Osteocyte (in vitro differentiated cells): Measurements from ENCODE around the gene ARRDC5. TPM values are rescaled to one million over a fixed set of nuclear protein-coding genes. Genes with fewer than 3 reads are reported as not detected.
"Not testable (repeated sequence)": the region's sequence is repeated elsewhere in the genome, so short reads cannot be mapped to it uniquely, and the experiment has no call there.

Experiments used
- DNase-seq: peaks from one replicate; pipeline ENCODE4 v3.0.0; 2021; ENCODE audit warnings: mixed read lengths; ENCODE audit not compliant: unreplicated experiment; ENCODE audit errors: extremely low spot score
- H3K27ac Mint-ChIP-seq: one replicate; pipeline ENCODE4 v1.8.0; 2021; ENCODE audit warnings: mild to moderate bottlenecking, mixed read lengths; ENCODE audit not compliant: unreplicated experiment
- H3K27me3 Mint-ChIP-seq: one replicate; pipeline ENCODE4 v1.8.0; 2021; ENCODE audit warnings: mixed read lengths; ENCODE audit not compliant: unreplicated experiment
- H3K36me3 Mint-ChIP-seq: one replicate; pipeline ENCODE4 v1.8.0; 2021; ENCODE audit warnings: mixed read lengths; ENCODE audit not compliant: unreplicated experiment
- H3K4me1 Mint-ChIP-seq: one replicate; pipeline ENCODE4 v1.8.0; 2021; ENCODE audit warnings: mixed read lengths; ENCODE audit not compliant: unreplicated experiment
- H3K4me3 Mint-ChIP-seq: one replicate; pipeline ENCODE4 v1.8.0; 2021; ENCODE audit warnings: mild to moderate bottlenecking, moderate library complexity, mixed read lengths; ENCODE audit not compliant: unreplicated experiment
- H3K9me3 Mint-ChIP-seq: one replicate; pipeline ENCODE4 v1.8.0; 2021; ENCODE audit warnings: mixed read lengths; ENCODE audit not compliant: unreplicated experiment
- long read RNA-seq: library from polyadenylated mRNA; unstranded; transcript quantifications from one replicate; pipeline ENCODE4 v2.0.0, GENCODE V29; 2021
- total RNA-seq: library from RNA; stranded (reverse); gene quantifications from 2 replicates; pipeline ENCODE4 v1.2.1, GENCODE V29; 2021
- TF ChIP-seq, protein P1 (sequence below): fragments of 200-600 bp; sonication (generic); IDR thresholded peaks from 2 replicates; pipeline ENCODE4 v1.5.0; 2021; ENCODE audit warnings: antibody characterized with exemption, mild to moderate bottlenecking, moderate library complexity

ARRDC5 gene
- not detected in 2 replicates for total RNA-seq
- long read RNA-seq, result 0 reads

DNA sequence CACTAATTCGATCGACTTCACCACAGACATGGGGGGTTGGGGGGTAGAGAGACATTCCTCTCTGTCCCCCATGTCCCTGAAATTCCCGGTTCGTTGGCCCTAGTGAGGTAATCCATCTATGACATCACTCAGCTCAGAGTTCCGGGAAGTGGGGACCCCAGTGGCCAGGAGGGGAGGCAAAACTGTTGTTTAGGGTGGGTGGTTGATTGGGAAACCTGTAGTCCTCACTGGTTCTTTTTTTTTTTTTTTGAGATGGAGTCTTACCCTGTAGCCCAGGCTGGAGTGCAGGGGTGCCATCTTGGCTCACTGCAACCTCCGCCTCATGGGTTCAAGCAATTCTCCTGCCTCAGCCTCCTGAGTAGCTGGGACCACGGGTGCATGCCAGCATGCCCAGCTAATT lies at the start of gene ARRDC5:
Gene ARRDC5 (minus strand): TSS at position 101 of the 400 bp plus-strand sequence. CDS start 71 bp downstream, at position 30.
- H3K36me3 Mint-ChIP-seq, result no peaks in the 10 kb centered on the region
- H3K4me3 Mint-ChIP-seq, result no peak within 1 kb of the TSS
- H3K9me3 Mint-ChIP-seq, result no peaks in the 10 kb centered on the region
- DNase-seq, result no peak
- no peaks in the 10 kb centered on the region for H3K27me3 Mint-ChIP-seq
- H3K27ac Mint-ChIP-seq, result no peak within 1 kb of the TSS
- TF ChIP-seq, protein P1, sequence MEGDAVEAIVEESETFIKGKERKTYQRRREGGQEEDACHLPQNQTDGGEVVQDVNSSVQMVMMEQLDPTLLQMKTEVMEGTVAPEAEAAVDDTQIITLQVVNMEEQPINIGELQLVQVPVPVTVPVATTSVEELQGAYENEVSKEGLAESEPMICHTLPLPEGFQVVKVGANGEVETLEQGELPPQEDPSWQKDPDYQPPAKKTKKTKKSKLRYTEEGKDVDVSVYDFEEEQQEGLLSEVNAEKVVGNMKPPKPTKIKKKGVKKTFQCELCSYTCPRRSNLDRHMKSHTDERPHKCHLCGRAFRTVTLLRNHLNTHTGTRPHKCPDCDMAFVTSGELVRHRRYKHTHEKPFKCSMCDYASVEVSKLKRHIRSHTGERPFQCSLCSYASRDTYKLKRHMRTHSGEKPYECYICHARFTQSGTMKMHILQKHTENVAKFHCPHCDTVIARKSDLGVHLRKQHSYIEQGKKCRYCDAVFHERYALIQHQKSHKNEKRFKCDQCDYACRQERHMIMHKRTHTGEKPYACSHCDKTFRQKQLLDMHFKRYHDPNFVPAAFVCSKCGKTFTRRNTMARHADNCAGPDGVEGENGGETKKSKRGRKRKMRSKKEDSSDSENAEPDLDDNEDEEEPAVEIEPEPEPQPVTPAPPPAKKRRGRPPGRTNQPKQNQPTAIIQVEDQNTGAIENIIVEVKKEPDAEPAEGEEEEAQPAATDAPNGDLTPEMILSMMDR, result no peak
- H3K4me1 Mint-ChIP-seq, result no peaks in the 10 kb centered on the region

DNA sequence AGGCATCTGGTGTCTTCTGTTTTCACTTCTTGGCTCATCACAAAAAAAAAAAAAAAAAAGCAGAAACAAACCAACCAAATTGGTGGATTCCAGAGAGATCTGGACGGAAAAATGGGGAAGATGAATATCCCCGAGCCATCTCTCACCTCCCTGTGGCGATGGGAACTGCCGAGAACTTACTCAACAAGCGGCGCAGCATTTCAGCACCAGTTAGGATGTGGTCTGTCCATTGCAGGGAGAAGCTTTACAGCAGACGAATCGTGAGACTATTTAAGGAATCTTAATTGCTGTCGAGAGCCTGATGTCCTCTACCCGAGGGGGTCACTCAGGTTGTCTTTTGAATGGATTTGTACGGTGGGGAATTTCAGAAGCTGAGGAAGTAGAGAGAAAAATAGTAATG lies 49.0 kb upstream of the ARRDC5 start:
- Mint-ChIP-seq H3K36me3 (peaks cover 19% of the 10 kb centered on the region), H3K27me3 (no peaks in the 10 kb centered on the region), H3K4me1 (peaks cover 3% of the 10 kb centered on the region), H3K4me3 (no peak overlapping the region), H3K9me3 (no peaks in the 10 kb centered on the region), H3K27ac (no peak overlapping the region)
- DNase-seq, result no peak
- TF ChIP-seq, protein P1, result no peak

DNA sequence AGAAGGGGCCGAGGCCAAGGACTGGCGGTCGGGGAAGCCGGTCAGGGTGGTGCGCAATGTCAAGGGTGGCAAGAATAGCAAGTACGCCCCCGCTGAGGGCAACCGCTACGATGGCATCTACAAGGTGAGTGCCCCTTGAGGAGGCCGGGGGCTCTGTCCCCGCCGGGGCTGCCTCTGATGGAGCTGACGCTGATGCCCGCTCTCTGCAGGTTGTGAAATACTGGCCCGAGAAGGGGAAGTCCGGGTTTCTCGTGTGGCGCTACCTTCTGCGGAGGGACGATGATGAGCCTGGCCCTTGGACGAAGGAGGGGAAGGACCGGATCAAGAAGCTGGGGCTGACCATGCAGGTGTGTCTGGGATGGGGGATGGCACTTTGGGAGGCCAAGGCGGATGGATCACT lies 48.0 kb upstream of the ARRDC5 start:
- peaks cover 19% of the 10 kb centered on the region for H3K36me3 Mint-ChIP-seq
- H3K27me3 Mint-ChIP-seq, H3K27ac Mint-ChIP-seq, H3K9me3 Mint-ChIP-seq, H3K4me3 Mint-ChIP-seq, DNase-seq, H3K4me1 Mint-ChIP-seq: not testable (repeated sequence)

DNA sequence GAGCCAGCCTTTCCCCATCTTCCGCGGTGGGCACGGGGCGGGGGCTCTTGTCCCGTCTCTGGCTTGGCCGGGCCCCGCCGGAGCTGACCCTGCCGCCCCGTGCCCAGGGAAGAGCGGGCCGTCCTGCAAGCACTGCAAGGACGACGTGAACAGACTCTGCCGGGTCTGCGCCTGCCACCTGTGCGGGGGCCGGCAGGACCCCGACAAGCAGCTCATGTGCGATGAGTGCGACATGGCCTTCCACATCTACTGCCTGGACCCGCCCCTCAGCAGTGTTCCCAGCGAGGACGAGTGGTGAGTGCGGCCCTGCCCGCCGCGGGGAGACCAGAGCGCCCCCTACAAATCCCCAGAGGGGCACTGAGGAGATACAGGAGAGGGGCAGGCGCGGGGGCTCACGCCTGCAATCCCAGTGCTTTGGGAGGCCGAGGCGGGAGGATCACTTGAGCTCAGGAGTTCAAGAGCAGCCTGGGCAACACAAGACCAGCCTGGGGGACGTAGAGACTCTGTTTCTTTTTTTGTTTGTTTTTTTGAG lies 39.0 kb upstream of the ARRDC5 start:
- H3K9me3 Mint-ChIP-seq, H3K4me3 Mint-ChIP-seq, H3K4me1 Mint-ChIP-seq, DNase-seq, H3K27me3 Mint-ChIP-seq, H3K27ac Mint-ChIP-seq, H3K36me3 Mint-ChIP-seq: not testable (repeated sequence)

DNA sequence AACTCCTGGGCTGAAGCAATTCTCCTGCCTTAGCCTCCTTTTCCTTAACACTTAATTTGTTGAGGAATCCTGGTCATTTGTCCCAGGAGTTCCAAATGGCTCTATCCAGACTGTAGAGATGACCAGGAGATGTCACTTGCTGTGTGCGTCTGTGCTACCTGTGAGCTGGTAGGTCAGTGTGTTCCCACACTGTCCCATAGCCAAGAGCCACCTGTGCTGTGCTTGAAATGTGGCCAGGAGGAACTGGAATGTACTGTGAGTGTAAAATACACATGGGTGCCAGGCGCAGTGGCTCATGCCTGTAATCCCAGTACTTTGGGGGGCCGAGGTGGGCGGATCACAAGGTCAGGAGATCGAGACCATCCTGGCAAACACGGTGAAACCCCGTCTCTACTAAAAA lies 36.8 kb upstream of the ARRDC5 start:
- Mint-ChIP-seq H3K4me3 (no peak overlapping the region), H3K27ac (no peak overlapping the region), H3K36me3 (peaks cover 1% of the 10 kb centered on the region), H3K27me3 (no peaks in the 10 kb centered on the region), H3K4me1 (no peaks in the 10 kb centered on the region), H3K9me3 (no peaks in the 10 kb centered on the region)
- DNase-seq, result no peak
- TF ChIP-seq, protein P1, result no peak

DNA sequence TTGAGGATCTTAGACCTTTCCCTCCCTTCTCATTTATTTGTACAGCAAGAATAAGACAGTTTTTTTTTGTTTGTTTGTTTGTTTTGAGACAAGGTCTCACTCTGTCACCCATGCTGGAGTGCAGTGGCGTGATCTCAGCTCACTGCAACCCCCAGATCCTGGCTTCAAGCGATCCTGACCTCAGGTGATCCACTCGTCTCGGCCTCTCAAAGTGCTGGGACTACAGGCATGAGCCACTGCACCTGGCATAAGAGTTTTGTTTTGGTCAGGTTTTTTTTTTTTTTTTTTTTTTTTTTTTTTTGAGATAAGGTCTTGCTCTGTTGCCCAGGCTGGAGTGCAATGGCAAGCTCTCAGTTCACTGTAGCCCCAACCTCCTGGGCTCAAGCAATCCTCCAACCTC lies 35.8 kb upstream of the ARRDC5 start:
- H3K9me3 Mint-ChIP-seq, H3K27ac Mint-ChIP-seq, H3K4me1 Mint-ChIP-seq, H3K4me3 Mint-ChIP-seq, DNase-seq, H3K27me3 Mint-ChIP-seq, H3K36me3 Mint-ChIP-seq: not testable (repeated sequence)

DNA sequence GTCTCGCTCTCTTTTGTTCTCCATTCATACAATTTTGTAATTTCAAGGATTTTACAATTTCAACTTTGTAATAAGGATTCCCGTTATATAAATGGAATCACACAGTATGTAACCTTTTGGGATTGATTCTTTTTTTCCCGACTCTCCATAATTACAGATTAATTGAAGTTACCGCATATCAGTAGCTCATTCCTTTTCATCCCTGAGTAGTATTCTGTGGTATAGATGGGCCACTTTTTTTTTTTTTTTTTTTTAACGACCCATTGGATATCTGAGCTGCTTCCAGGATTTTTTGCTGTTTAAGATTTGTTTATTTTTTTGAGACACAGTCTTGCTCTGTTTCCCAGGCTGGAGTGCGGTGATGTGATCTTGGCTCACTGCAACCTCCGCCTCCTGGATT lies 34.4 kb upstream of the ARRDC5 start:
- TF ChIP-seq, protein P1, result no peak
- H3K4me1 Mint-ChIP-seq, result no peaks in the 10 kb centered on the region
- H3K27me3 Mint-ChIP-seq, result no peaks in the 10 kb centered on the region
- no peak overlapping the region for H3K27ac Mint-ChIP-seq
- H3K9me3 Mint-ChIP-seq, result no peaks in the 10 kb centered on the region
- DNase-seq, result no peak
- H3K4me3 Mint-ChIP-seq, result no peak overlapping the region
- peaks cover 3% of the 10 kb centered on the region for H3K36me3 Mint-ChIP-seq
